Suppressor macrophage treated with lipopolysaccharide for 4 hours (primary cell): ENCODE results near the gene ME2.
"Not testable (repeated sequence)": the region's sequence is repeated elsewhere in the genome, so short reads cannot be mapped to it uniquely, and the experiment has no call there.

Experiments used
- DNase-seq: peaks from one replicate; pipeline ENCODE4 v3.0.0-alpha.2; 2020

Gene ME2

DNA sequence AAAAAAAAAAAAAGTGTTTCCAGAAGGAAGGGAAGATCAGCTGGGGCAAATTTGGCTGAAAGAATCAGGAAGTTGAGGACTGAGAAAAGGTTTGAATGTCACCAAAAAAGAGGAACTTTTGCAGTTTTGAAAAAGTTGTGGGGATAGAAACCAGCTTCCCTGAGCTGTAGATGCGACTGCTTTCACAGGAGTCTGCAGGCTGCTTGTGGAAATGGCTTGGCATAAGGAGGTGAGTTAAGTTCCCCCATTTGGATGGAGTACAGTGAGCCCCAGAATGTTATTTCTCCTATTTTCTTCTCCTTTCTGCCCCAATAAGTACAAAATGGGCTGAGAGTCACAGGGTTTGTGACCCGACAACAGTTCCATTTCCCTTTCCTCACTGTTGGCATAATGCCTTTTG is 16.5 kb upstream of the ME2 start:
- DNase-seq: peak; percentile 68

DNA sequence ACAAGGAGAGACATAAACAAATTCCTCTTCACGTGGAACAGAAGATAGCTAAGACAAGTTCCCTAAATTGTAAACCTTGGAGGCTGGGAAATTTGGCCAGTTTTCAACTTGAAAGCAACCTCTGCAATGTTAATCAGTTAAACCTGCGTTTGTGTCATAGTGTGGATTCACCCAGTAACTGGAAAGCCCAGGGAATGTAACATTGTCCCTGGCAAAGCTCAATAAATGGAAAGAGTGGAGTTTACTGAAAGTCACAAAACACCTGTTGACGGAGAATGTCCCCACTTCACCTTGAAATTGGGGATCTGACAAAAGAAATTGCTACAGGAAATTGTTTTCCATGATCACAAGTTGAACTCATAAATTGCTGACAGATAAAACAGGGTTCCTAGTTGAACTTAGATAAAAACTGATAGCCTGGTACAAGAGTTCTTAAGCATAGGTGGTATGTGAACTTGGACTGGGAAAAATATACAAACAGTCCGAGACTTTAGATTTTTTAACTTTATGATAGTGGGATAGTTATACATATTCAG is 15.0 kb upstream of the ME2 start:
- DNase-seq: no peak

DNA sequence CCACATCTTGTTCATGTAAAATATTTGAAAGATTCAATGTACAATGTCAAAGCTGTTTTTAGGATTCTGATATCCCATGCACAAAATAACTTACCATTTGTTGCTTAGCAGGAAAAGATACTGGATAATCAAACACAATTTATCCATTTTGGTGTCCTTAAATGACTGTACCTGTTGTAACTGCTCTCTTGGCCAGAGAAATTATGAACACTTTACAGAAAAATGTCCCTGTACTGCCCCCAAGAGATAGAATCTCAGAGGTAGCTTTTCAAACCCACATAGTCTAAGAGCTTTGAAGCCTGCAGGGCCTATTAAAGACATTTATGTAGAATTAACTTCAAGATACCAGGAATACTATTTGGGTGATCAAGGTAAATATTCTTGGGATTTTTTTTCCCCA is 12.2 kb upstream of the ME2 start:
- peak; percentile 46 for DNase-seq

DNA sequence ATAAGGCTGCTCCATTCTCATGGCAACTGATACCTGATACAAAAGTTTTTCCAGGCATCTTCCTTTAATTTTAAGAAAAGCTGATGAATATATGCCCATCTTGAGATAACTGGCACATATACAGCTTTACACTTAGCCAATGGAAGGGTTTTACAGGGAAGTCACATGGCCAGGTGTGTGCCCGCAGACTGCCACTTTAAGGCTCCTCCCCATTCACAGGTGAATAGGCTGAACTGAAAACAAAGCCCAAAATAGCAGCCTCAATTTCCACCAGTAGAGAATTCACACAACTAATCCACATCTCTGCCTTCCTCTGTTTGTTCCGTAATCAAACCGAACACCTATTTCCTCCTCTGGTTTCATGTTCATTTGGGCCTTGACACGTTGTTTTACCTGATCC is 9.8 kb upstream of the ME2 start:
- DNase-seq: no peak

DNA sequence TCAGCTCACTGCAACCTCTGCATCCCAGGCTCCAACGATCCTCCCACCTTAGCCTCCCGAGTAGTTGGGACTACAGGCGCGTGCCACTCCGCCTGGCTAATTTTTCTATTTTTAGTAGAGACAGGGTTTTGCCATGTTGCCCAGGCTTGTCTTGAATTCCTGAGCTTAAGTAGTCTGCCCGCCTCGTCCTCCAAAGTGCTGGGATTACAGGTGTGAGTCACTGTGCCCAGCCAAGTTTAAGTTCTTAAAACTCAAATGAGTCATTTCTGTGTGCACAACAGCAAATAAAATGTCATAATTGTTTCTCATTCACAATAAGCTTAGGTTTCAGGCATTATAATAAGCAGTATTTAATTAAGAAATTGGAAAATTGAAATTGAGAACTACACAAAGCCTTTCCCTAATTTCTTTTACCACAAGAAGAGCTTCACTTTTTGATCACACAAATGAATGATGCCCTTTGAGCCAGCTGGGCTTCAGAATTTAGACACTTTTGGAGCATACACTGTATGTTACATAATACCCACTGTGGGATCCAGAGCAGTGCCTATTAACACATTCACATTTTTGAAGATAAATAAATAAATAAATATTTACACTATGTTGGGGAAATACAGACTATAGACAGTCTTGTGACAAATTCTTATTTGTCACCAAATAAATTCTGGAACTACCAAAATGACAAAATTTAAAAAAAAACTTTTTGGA is 8.6 kb upstream of the ME2 start:
- DNase-seq: no peak

DNA sequence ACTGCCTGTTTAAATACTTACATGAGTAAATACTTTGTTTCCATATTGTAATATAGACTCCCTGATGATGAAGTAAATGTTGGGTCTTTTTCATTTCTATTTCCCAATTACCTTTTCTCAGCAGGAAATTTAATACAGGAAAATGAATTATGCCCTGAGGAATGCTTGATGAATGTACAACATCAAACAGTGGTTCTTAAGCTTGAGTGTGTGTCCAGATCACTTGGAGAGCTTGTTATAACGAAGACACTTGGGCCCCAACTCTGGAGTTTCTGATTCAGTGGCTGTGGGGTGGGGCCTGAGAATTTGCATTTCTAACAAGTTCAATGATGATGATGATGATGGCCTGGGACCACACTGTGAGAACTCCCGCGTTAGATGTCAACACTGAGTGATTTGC is 7.1 kb upstream of the ME2 start:
- no peak for DNase-seq

DNA sequence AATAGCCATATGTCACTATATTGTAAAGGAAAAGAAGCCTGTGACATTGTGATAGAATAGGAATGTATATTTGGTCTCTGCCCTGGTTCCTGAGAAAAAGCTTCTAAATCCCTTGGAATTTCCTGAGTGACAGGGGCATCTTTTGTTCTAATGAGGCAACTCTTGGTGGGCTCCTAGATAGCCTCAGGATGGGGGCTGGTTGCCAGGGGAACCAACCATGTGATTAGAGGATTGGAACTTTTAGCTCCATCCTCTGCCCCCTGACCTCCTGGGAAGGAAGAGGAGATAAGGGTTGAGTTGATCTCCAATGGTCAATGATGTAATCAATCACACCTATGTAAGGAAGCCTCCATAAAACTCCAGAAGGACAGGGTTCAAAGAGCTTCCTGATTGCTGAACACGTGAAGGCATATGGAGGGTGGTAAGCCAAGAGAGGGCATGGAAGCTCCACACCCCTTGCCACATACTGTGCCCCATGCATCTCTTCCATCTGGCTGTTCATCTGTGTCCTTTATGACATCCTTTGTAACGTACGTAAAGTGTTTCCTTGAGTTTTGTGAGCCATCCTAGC is 2.9 kb upstream of the ME2 start:
- no peak for DNase-seq

DNA sequence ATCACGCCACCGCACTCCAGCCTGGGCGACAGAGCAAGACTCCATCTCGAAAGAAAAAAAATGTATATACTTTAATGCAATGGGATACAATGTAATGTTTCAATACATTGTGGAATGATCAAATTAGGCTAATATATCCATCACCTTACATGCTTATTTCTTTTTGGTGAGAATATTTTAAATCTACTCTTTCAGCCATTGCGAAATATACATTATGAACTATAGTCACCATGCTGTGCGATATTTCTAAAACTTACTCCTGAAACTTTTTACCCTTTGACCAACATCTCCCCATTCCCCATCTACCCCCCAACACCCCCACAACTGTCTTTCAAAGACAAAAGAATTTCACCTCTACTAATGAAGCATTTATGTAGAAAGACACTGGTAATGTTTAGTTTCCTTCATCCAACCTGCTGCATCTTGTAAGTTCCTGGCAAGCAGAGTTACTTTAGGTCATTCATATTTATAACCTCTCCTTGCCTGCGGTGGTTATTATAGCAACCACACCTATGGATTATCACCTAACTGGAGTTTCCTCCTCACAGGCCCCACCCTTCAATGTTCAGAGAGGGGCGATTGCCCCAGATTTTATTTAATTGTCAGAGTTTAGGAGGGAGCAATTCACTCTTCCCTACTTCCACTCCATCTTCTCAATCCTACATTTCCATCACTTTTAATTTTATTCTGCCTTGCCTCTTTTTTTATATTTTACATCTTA is 1.2 kb upstream of the ME2 start:
- DNase-seq: no peak

DNA sequence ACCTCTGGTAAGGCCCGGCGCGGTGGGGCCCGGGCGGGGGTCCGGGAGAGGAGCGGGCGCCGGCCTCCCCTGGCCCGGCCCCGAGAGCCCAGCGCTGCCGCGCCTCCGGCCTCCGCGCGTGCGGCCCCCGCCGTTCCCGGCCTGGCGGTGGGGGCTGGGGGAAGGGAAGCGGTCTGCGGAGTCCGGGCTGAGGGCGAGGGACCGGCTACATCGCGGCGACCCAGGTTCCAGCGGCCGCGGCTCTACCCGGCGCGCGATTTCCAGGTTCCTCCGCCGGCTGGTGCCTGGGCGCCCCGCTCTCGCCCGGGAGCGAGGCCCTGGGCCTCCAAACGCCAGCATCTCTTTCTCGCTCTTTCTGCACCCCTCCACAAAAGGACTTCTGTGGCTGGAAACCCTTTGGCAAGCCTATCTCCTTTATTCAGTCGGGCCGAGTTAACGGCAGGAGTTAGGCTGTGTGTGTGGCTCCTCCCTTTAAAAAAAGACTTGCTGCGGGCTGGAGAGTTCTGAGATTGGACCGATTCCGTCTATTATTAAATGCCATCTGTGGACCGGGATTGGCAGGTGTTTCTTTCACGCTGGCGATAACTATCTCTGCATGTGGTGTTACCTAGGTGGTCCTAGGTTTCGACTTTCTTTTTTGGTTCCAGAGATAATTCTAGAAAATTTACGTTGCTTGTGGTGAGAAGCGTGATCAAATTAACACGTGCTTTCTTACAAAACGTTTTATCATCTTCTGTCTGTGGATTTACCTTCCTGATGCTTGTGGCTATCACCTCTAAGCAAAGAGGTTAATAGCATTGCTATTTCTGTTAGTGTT is 592 bp downstream of the ME2 start:
- DNase-seq: peak; percentile 42

DNA sequence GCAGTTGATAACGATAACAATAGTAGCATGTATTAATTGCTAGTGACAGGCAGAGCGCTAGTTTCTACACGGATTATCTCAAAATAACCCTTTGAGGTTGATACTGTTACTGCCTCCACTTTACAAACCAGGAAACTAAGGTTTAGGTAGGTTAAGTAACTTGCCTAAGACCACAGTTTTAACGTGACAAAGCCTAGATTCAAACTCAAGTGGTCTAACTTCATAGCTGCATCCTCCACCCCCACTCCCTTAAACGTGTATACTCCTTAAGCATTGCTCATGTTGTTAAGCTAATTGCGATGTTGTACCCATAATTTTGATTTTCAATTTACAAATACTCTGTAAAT is 1.2 kb downstream of the ME2 start:
- DNase-seq: no peak

DNA sequence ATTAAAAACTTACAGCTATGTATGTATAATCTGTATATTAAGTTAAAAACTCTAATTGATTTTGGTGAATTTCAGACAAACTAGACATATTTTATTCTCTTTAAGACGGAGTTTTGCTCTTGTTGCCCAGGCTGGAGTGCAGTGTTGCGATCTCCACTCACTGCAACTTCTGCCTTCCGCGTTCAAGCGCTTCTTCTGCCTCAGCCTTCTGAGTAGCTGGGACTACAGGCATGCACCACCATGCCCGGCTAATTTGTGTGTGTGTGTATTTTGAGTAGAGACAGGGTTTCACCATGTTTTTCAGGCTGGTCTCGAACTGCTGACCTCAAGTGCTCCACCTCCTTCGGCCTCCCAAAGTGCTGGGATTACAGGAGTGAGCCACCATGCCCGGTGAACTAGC is 2.0 kb downstream of the ME2 start:
- DNase-seq: not testable (repeated sequence)

DNA sequence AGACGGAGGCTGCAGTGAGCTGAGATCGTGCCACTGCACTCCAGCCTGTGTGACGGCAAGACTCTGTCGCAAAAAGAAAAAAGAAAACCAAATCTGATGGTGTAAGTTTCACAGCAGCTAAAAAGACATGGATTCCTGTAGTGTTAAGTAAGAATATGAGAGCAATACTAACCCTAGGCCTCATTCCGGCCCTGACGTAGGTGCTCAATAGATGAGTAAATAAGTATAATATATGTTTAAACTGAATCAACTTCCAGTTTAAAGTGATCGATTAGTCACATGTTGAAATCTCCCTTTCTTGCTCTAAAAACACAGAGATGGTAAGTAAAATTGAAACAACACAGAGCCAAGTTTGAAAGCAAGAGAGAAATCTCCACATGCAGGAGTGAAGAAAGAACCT is 8.0 kb downstream of the ME2 start:
- no peak for DNase-seq

DNA sequence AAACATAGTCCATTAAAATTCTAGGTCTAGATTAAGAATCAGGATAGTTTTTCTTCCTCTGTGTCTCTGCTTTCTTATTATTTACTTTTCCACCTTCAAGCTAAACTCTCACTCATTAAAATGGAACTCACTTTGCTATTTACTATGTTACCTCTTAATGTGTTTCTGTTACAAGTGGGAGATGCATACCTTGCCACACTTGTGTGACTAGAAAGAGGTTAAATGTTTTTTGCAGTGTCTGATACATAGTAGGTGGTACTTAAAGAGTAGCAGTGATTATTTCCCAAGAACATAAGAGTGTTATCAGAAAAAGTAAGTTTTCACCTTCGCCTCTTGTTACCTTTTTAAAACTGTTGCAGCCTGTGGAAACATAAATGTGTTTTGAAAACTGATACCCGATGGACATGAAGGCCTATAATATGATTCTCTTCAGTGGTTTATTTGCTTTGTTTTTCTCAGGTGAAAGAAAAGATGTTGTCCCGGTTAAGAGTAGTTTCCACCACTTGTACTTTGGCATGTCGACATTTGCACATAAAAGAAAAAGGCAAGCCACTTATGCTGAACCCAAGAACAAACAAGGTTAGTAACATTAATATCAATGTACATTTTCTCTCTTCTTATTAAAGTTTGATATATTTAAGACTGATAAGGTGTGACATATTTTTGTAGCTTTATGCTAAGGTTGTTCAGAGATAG is 16.6 kb downstream of the ME2 start:
- no peak for DNase-seq

DNA sequence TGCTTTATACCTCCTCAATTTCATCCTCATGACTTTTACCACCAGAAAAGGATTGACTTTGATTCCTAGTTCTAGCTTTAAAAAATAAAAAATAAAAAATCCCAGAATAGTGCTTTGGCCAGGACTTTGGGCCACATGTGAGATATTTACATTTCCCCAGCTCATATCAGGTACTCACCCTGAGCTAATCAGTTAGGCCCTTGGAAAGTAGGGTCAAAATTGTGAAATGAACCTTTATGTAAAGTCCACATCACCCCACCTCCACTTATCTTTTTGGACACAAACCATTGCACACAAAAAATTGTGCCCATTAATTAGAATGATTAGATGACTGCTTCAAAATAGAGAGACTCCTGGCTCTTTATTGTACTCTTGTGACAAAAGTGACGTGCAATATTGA is 17.2 kb downstream of the ME2 start:
- no peak for DNase-seq

DNA sequence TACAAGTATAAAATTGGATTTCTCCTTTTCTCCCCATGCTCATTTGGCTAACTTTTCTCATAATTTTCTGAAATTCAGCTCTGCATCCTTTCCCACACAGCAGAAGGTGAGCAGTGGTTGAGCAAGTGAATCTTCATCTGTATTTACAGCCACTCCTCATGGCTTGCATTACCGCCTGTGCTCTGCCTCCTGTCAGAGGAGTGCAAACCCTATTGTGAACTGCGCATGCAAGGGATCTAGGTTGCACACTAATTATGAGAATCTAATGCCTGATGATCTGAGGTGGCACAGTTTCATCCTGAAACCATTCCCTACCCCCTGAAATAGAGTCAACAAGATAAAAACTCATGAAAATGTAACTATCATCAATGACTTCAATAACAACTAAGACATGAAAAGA is 20.0 kb downstream of the ME2 start:
- no peak for DNase-seq

DNA sequence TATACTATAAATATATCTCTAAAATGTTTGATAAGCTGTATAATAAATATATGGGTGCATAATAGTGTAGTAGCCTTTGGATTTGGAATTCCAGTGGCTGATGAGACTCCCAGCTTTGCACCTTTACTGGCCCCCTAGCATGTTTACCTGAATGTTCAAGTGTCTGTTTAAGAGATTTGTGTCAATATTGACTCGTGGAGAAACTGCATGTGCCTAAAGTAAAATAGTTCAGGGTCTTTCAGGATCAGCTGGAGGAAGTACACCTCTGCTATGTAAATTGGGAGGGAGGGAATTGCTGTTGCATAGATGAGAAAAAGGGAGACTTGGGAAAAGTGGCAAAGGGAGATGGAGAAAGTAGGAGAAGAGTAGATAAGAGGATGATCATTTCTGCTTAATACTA is 23.9 kb downstream of the ME2 start:
- no peak for DNase-seq

DNA sequence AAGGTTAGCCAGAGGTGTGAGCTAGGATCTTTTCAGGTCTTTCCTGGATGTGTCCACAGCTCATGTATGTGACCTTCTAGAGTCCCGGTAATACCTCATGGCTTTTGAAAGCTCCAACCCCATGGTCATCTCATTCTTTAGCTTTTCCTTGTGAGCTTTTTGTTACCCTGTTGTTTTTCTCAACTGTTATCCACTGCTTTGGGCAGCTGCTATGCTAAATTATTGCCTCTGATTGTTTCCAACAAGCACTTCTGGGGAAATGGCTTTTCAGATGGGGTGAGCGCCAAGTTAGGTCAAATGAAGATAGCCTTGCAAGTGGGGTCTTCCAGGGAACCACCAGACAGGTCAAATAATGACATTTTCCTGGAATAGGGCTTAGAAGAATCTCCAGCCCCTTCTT is 27.9 kb downstream of the ME2 start:
- no peak for DNase-seq

DNA sequence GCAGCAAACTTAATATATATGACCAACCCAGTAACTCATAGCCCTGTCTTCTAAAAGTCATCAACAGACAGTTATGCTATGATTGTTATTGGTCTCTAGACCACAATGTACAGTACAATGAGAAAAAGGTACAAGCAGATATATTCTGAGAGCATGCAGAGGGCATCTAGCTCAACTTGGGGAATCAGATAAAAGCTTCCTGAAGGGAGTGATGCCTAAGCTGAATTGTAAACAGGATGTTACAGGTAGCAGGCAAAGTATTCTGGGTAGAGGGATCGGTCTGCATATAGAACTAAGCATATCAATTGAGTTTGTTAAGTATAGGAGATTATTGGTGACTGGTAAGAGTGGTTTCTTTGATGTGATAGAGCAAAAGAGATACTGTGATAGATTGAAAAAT is 30.3 kb downstream of the ME2 start:
- no peak for DNase-seq

DNA sequence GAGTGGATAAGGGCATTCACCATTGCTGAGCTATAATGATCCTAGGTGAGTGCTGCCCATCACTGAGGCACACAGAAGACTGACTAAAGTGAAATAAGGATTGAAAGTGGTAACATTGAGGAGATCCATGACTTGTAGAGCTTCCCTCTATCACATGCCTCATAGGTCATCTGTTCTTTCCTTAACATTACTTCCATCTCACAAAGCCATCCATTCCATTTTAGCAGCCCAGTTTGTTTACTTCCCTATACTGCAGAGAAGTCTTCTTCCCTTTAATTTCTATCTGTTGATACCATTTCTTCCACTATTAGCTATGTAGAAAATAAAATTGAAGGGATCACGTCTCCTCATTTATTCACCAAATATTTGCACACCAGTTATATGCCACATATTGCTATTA is 32.1 kb downstream of the ME2 start:
- DNase-seq: peak; percentile 28

DNA sequence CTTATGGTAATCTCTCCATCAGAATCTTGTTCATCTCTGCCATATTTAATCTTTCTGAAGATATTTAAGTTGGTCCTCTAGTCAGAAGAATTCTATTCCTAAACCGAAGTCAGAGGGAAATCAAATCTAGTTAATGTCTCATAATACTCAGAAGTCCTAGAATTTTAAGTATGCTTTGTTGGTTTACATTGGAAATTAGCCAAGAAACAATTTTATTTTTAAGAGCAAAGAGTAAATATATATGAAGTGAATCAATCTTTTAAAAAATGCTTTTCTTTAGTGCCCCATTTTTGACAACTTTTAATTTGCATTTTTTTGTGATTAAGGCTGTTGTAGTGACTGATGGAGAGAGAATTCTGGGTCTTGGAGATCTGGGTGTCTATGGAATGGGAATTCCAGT is 38.1 kb downstream of the ME2 start:
- no peak for DNase-seq

DNA sequence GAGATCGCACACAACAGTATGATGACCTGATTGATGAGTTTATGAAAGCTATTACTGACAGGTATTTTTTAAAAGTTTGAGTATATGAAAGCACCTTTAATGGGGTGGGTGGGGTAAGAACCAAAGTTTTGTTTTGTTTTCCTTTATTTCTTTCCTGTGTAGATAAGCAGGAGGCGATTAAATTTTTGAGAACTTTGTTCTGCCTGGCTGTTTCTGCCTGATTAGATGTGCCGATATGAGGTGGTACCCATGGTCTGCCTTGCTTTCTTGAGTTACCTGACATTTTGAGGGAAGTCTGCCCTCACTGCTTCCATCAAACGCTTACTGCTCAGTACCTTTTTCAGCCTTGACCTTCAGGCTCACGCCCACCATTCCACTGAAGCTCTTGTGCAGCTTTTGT is 39.2 kb downstream of the ME2 start:
- no peak for DNase-seq

DNA sequence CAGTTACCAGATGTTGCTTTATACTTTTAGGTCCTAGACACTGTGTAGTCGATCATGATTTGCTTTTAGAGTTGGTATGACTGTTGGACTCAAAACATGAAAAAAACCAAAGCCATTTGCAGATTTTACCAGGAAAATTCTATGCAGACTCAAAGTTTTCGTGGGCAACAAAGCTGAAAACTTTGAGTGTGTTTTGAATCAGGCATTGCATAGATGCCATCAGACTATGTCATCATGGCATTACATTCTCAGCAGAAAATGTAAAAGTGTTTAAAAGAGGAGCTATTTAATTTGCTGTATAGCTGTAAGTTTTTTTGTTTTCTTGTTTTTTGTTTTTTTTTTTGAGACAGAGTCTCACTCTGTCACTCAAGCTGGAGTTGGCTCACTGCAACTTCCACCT is 45.5 kb downstream of the ME2 start:
- no peak for DNase-seq

DNA sequence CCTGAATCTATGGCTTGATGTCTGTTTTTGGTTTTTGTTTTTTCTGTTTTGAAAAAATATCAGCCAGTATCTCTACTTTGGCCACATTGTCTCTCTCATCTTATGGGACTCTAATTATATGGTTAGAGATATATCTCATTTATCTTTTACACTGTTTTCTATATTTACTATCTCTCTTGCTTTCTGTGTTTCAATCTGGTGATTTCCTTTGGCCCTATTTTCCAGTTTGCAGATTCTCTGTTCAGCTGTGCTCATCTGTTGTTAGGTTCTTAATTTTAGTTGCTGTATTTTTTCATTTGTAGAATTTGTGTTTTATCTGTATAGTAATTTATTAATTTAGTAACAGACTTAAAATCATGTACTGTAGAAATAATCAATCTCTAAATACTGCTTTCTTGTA is 47.6 kb downstream of the ME2 start:
- DNase-seq: no peak
